Measurements from ENCODE around the gene EIF4A2.
A peak's percentile ranks its signal among the peaks of the same experiment; 100 is the strongest.
"Not testable (repeated sequence)": the region's sequence is repeated elsewhere in the genome, so short reads cannot be mapped to it uniquely, and the experiment has no call there.

The EIF4A2 gene

DNA sequence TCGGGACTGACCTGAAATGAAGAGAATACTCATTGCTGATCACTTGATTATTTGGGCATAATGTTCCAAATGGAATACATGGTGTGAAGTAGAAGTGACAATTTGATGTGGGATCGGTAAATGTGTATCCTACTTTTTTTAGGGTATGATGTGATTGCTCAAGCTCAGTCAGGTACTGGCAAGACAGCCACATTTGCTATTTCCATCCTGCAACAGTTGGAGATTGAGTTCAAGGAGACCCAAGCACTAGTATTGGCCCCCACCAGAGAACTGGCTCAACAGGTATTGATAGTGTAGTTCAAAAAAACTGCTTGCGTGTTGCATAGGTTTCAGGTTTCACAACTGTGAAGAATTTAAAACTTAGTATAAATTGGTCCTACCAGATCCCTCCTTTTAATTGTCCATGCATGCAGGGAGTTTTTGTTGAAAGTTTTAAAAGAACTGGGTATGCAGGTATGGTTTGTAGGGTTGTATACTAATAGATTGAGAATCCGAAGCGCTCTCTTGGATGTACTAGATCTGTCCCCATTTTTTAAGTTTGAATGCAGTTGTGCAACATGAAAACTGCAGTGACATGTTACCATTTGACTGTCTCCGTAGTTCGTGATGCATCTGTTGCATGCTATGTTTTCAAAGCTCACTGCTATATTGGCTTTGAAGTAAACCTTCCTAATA is 1.6 kb downstream of the EIF4A2 start:
- no peak for DNase-seq (ENCODE audit: low read depth in 3 of 3, low spot score in 1 of 3)

DNA sequence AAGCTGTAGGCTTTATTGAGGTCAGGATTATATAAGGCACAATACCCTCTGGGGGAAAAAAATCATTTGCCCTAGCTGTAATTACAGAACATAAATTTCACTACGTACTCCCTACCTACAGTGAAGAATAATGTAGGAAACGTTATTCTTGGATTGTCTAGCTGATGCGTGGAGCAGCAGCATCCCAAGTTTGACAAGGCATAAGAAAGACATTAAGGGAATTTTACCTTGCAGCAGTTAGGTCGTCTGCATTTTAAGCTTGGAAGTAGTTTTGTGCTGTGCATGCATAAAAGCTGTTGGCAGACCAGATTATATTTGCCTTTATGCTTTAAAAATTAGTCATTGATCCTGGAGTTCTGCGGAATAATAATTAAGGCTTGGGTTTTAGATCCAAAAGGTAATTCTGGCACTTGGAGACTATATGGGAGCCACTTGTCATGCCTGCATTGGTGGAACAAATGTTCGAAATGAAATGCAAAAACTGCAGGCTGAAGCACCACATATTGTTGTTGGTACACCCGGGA is 2.2 kb downstream of the EIF4A2 start:
- DNase-seq (ENCODE audit: low read depth in 3 of 3, low spot score in 1 of 3) = no peak

DNA sequence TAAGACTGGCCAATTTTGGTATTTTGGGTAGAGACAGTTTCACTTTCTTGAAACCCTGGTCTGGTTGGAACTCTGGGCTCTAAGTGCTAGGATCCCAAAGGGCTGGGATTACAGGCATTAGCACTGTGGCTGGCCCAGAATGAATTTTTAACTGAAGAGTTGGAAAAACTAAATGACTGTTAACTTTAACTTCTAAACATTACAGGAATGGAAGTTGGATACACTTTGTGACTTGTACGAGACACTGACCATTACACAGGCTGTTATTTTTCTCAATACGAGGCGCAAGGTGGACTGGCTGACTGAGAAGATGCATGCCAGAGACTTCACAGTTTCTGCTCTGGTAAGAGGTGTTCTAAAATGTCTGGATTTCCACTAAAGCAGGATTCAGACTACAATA is 3.5 kb downstream of the EIF4A2 start:
- DNase-seq (ENCODE audit: low read depth in 3 of 3, low spot score in 1 of 3) = no peak

DNA sequence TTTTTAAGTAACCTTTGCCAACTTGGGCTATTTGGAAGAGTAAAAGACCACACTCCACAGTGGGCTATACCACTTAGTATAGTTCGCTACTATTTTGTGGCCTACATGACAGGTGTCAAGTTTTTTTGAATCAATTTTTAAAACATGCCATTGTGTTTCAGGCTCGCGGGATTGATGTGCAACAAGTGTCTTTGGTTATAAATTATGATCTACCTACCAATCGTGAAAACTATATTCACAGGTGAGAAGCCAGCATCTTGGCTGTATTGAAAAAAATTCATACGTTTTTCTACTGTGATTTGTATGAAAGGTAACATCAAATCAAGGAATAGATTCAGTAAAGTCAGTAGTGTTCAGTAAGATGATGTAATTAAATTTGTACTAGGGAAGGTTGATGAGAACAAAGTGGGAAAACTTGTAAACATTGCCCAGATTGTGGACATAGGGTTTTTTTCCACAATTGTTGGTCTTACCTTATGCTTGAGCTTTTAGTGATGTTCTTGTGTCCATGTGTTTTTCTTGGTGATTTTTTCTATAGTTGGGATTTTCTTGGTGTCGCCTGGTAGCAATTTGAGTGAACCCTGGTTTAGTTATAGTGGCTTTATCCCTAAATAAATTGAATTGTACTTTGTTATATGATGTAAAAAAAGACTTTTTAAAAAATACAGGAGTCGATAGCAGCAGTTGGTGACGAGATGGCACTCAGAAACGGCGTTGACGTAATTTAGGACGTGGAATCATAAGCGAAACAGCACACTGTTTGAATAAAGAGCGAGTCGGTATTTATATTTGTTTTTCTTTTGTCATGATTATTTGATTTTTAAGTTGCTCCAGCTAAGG is 4.5 kb downstream of the EIF4A2 start:
- no peak for DNase-seq (ENCODE audit: low read depth in 3 of 3, low spot score in 1 of 3)

DNA sequence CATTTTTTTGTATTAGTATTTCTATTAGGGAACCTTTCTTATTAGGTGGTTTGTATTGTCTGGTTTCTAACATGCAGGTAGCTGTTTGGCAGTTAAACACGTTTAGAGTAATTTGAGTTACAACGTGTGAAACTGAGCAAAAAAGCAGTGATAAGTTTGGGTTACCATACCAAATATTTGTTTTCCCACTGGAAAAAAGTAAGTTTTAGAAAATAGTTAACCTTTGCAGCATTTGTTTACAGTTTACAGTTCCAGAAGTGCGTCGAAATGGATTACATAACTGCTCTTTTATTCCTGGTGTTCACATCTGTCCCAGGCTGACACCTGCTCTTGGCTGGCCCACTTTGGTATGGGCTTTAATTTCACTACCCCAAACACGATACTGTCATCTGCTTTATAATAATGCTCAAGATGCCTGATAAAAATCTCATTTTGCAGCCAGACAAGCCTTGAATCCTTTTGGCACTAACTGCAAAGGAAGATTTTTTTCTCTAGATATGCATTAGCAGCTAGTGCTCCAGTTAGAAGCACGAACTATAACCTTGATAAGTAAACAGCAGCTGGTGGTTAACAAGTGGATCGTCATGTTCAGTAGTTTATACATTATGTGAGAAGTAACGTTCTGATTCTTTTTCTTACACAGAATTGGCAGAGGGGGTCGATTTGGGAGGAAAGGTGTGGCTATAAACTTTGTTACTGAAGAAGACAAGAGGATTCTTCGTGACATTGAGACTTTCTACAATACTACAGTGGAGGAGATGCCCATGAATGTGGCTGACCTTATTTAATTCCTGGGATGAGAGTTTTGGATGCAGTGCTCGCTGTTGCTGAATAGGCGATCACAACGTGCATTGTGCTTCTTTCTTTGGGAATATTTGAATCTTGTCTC is 5.3 kb downstream of the EIF4A2 start:
- DNase-seq (ENCODE audit: low read depth in 3 of 3, low spot score in 1 of 3) = no peak

DNA sequence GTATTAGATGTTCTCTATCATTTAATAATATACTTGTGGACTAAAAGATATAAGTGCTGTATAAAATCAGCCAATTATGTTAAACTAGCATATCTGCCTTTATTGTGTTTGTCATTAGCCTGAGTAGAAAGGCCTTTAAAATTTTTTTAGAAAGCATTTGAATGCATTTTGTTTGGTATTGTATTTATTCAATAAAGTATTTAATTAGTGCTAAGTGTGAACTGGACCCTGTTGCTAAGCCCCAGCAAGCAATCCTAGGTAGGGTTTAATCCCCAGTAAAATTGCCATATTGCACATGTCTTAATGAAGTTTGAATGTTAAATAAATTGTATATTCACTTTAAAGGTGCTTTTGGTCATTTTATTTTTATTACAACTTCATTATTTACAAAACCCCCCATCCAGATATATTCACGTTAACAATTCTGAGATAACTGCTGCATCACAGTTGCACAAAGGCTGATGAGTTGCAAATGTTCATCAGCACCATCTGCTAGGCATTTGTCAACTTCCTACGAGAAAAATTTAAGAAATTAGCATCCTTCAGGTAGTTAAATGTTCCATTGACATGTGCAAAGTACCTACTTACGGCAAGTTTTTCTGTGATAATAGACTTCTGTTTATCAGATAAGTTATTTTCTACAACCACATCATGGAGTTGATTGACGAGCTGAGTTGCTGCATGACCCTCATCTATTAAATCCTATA is 6.3 kb downstream of the EIF4A2 start:
- DNase-seq (ENCODE audit: low read depth in 3 of 3, low spot score in 1 of 3) = no peak

DNA sequence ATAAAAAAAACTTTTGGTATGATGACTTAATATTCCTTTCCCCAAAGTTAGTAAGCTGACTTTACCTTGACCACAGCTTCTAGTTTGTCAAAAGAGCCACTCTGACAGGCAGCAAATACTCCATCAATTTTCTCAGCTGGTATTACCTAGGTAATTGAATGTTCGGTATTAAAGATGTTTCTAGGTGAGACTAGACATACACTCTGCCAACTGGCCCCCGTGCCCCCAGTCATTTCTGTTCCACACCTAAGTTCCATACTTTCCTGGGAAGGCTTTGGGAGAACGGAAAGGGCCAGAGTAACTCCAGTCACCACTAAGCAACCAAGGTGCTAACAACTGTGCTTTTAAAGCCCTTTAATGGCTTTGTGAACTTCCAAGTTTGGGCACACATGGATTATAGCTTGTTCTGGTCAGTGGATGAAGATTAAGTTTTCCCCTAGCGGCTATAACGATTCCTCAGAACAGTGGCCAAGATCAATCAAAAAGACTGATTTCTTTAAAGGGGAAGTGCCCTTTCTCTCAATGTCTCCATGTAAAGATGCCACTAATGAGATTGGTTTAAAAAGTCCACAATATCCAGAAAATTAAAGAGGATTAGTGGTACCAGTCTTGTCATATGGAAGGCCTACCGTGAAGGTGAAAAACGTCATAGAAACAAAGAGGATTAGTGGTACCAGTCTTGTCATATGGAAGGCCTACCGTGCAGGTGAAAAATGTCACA is 7.0 kb downstream of the EIF4A2 start:
- no peak for DNase-seq (ENCODE audit: low read depth in 3 of 3, low spot score in 1 of 3)

DNA sequence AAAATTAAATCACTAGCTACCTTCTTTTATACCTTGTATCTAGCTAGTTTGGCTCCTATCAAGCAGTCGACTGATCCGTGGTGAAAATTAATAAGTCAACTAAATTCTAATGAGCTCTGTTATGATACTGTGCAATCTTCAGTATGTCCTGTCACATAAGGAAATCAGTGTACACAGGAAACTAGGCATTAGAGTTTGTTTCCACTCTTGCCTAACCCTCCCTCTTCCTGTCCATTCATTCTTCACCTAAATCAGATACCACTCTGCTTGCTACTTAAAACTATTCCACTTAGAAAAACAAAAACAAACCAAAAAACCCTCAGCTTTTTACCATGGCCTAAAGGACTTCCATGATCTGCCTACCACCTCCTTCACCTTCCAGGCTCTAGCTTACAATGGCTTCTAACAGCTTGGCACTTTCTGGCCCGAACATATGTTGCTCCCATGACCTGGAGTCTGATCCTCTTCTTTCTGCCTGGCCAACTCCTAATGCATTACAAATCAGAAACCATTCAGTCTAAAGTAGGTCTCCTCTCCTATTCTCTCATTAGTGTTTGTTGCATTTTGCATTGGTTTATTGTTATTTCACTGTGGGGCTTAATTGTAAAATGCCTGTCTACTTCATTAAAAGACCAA is 15.0 kb downstream of the EIF4A2 start:
- DNase-seq (ENCODE audit: low read depth in 3 of 3, low spot score in 1 of 3) = no peak

DNA sequence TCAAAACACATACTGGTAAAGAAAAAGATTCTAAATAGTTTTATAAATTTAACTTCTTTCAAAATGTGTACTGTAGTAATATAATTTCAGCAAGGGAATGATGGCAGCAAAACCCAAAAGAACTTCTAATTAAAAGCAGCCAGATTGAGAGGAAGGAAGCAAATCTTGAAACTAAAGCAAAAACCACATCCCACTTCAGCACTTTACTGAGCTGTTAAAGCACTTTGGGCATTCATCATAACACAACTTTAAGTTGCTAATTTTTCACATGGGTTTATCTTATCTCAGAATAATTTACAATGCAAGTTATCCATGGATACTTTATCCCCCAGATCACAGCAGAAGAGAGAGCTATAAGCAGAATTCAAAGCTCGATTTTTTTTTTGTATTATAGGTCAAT is 16.9 kb downstream of the EIF4A2 start:
- no peak for DNase-seq (ENCODE audit: low read depth in 3 of 3, low spot score in 1 of 3)

DNA sequence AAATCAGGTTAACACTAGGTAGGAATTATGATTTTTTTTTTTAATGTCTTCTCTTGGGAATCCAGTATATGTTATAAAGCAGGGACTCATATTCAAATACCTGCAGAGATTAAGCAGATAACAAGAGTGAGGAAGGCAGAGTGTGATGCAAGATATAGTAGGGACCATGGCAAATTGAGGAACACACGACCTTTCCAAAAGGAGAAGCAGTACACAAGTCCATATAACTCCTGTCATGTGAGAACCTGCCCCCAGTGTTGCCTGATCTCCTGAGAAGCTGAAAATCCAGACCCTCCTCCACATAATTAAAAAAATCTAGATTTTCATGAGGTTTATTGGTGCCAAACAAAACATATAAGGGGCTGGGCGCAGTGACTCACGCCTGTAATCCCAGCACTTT is 19.3 kb downstream of the EIF4A2 start:
- no peak for DNase-seq (ENCODE audit: low read depth in 3 of 3, low spot score in 1 of 3)

DNA sequence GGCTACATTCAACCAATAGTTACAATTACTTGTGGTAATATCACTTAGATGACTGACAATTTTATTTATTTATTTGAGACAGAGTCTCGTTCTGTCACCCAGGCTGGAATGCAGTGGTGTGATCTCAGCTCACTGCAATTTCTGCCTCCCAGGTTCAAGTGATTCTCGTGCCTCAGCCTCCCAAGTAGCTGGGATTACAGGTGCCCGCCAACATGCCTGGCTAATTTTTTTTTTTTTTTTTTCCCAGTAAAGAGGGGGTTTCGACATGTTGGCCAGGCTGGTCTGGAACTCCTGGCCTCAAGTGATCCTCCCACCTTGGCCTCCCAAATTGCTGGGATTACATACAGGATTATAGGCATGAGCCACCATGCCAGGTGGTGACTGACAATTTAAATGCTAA is 20.1 kb downstream of the EIF4A2 start:
- not testable (repeated sequence) for DNase-seq (ENCODE audit: low read depth in 3 of 3, low spot score in 1 of 3)

DNA sequence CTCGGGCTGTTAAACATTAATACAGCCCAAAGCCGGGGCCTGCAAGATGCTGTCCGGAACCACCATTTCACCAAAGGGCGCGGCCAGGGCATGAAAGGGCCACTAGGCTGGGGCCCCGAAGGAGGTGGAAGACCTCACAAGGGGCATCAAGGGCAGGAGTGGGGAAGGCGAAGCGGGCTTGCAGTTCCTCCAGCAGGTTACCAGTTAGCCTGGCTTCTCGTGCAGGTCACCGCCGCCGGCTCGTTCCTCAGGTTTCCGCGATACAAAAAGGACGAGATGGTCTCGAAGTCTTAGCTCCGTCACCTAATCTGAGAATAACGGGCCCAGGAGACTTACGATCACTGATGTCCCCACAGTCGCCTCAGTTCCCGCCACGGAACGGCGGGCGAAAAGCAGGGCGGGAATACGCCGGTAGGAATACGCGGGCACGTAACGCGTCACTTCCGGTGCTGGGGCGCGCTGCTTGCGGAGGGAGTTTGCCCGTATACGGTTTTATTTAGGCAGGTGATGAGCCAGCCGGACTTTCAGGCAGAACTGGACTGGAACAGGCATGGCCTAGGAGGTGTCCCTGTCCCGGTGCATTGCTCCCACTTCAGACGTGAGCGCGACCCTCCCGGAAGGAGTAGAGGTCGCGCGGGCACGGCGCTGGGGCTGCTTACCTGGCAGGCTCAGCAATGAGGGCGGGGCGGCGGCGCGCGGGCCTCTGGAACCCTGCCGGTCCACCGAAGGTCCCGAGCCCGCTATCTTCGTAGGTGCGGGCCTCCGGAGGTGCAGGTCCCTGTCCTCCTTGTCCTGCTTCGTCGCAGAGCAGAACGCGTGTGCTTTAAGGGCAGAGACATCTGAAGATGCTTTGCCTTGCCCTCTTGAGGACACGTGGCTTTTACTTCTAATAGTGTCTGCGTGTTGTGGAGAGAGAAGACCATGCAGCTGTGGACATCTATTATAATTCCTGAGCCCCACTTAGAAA is 23.0 kb downstream of the EIF4A2 start, which contains the start of gene RFC4:
RFC4 (minus strand) TSS at position 394 of the 967 bp plus-strand sequence. CDS start 1,769 bp downstream, outside the sequence.
- DNase-seq (ENCODE audit: low read depth in 3 of 3, low spot score in 1 of 3) = peak; percentile 36 to 78 (median 58)

DNA sequence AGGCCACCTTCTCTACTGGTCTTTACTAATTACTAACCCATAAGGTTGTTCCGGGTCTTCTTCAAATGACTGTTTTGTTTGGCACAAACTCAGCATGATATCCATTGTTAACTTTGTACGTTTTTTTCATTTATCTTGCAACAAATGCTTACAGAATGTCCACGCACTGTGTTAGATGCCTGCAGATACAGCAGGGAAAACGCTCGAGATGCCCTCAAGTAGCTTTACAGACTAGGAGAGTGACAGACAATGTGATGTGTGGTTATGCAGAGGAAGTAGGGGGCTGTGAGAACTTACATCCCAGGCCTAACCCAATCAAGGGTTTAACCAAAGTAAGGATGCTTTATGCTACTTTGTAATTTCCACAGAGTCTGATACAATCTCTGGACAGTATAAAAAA is 23.9 kb downstream of the EIF4A2 start:
- no peak for DNase-seq (ENCODE audit: low read depth in 3 of 3, low spot score in 1 of 3)

DNA sequence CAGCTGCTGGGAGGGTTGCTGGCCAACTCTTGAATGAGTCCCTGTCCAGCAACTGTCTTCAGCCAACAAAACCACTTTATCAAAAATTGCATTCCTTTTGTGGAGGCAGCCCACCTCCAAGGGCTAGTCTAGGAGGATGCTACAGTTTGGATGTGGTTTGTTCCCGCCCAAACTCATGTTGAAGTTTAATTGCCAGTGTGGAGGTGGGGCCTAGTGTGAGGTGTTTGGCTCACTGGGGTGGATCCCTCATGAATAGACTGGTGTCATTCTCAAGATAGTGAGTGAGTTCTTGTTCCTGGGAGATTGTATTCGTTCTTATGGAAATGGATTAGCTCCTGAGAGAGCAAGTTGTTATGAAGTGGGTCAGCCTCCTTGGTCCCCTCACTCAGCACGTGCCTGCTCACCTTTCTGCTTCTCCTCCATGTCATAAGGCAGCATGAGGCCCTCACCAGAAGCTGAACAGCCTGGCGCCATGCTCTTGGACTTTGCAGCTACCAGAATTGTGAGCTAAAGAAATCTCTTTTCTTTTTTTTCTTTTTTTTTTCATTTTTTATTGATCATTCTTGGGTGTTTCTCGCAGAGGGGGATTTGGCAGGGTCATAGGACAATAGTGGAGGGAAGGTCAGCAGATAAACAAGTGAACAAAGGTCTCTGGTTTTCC is 27.1 kb downstream of the EIF4A2 start:
- no peak for DNase-seq (ENCODE audit: low read depth in 3 of 3, low spot score in 1 of 3)

DNA sequence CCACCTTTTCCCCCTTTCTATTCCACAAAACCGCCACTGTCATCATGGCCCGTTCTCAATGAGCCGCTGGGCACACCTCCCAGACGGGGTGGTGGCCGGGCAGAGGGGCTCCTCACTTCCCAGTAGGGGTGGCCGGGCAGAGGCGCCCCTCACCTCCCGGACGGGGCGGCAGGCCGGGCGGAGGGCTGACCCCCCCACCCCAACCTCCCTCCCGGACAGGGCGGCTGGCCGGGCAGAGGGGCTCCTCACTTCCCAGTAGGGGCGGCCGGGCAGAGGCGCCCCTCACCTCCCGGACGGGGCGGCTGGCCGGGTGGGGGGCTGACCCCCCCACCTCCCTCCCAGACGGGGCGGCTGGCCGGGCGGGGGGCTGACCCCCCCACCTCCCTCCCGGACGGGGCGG is 27.9 kb downstream of the EIF4A2 start:
- DNase-seq (ENCODE audit: low read depth in 3 of 3, low spot score in 1 of 3) = not testable (repeated sequence)

DNA sequence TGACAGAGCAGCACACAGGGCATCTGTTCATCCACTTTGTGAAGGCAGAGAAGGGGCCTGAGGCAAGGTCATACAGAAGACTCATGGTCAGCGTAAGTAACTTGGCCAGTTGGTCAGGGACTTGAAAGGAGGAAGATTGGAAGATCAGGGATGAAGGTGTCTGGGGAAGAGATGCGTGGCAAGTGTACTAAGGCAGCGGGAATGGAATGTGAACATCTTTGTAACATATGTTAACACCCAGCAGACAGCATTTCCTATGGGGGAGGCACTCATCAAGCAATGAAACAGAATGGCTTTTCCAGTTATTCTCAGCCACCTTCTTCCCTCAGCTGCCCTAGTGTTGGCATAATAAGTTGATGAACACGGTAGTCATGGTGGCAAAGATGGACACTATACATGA is 30.7 kb downstream of the EIF4A2 start:
- no peak for DNase-seq (ENCODE audit: low read depth in 3 of 3, low spot score in 1 of 3)

DNA sequence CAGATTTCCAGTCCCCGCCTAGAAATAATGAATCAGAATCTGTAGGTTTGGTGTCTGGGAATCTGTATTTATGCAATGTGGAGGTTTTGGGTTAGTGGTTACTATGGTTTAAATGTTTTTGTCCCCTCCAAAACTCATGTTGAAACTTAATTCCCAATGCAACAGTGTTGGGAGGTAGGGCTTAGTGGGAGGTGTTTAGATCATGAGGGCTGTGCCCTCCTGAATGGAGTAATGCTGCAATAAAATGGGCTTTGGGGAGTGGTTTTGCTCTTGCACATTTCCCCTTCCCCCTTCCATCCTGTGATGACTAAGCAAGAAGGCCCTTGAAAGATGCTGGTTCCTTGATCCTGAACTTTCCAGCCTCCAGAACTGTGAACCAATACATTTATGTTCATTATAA is 32.1 kb downstream of the EIF4A2 start:
- no peak for DNase-seq (ENCODE audit: low read depth in 3 of 3, low spot score in 1 of 3)

DNA sequence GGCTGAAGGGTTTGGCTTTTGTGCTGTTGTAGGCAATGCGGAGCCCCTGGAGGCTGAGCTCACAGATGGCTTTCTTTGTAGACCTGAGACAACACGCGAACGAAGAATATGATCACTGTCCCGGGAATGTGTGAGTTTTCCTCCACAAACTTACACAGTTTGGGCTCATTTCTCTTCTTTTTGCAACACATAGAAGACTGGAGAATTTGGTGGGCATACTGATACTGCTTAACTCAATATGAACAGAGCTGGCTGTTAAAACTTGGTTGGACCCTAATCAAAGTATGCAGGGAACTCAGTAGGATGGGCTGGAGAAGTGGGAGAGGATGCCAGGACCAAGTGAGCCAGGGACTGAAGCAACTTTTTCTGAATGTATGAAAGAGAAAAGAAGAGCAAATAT is 35.1 kb downstream of the EIF4A2 start:
- DNase-seq (ENCODE audit: low read depth in 3 of 3, low spot score in 1 of 3) = no peak
